ENCODE measurements around the gene RPS15. TPM values are rescaled to one million over a fixed set of nuclear protein-coding genes. Genes with fewer than 3 reads are reported as not detected.

Gene RPS15
- total and polyA plus RNA-seq, 2 of the 13 experiments (the other 11 are each of a cell fraction or from before 2014, with no cell fraction given): 695 to 1,411 TPM

- peak; percentile 77 for TF ChIP-seq FOXP4 (CRISPR knock-in tag; IDR thresholded peaks at IDR 0.05)
- peak; percentile 73; the same call in 1 of the 2 replicates for TF ChIP-seq FOXJ3 (CRISPR knock-in tag; IDR thresholded peaks at IDR 0.05; ENCODE audit: borderline replicate concordance)
- peak; percentile 98 for TF ChIP-seq MED8 (CRISPR knock-in tag; IDR thresholded peaks at IDR 0.05; ENCODE audit: insufficient replicate concordance)
- TF ChIP-seq GABPA (IDR thresholded peaks at IDR 0.05; ENCODE audit: low read depth, low read length): peak; percentile 92
- TF ChIP-seq GABPA (CRISPR knock-in tag; IDR thresholded peaks at IDR 0.05; ENCODE audit: low read depth): peak; percentile 96
- TF ChIP-seq ATF2 (CRISPR knock-in tag; IDR thresholded peaks at IDR 0.05): peak; percentile 92
- no peak for TF ChIP-seq KLF9 (CRISPR knock-in tag; IDR thresholded peaks at IDR 0.05; ENCODE audit: low read depth)
- no peak for TF ChIP-seq PHB2 (IDR thresholded peaks at IDR 0.05; ENCODE audit: partially characterized antibody)
- TF ChIP-seq STAT6 (CRISPR knock-in tag; IDR thresholded peaks at IDR 0.05; ENCODE audit: borderline replicate concordance): peak; percentile 78; the same call in 1 of the 2 replicates
- no peak for TF ChIP-seq GTF2F1 (IDR thresholded peaks at IDR 0.05; ENCODE audit: low read length)
- TF ChIP-seq SKI (IDR thresholded peaks at IDR 0.05; ENCODE audit: partially characterized antibody): peak; percentile 94
- no peak for TF ChIP-seq TOPORS (CRISPR knock-in tag; IDR thresholded peaks at IDR 0.05)
- TF ChIP-seq ZNF225 (CRISPR knock-in tag; IDR thresholded peaks at IDR 0.05): peak; percentile 93
- TF ChIP-seq PCBP2 (optimal IDR thresholded peaks at IDR 0.05; ENCODE audit: low read depth, low read length, poor library complexity, severe bottlenecking): no peak
- TF ChIP-seq TRIM24 (CRISPR knock-in tag; IDR thresholded peaks at IDR 0.05): no peak
- TF ChIP-seq ATM (IDR thresholded peaks at IDR 0.05; ENCODE audit: borderline replicate concordance): no peak
- peak; percentile 83 for TF ChIP-seq NFKBIZ (CRISPR knock-in tag; IDR thresholded peaks at IDR 0.05)
- TF ChIP-seq HNRNPK (IDR thresholded peaks at IDR 0.05; ENCODE audit: low read depth, low read length, poor library complexity, severe bottlenecking): peak; percentile 52
- TF ChIP-seq ZGPAT (CRISPR knock-in tag; IDR thresholded peaks at IDR 0.05): peak; percentile 99
Measured at GRCh38 chr19:1438035-1438932, at the start of gene RPS15 (continued).
